Measurements from ENCODE around the gene TLCD3B. TPM values are rescaled to one million over a fixed set of nuclear protein-coding genes. Genes with fewer than 3 reads are reported as not detected.
"Not testable (repeated sequence)": the region's sequence is repeated elsewhere in the genome, so short reads cannot be mapped to it uniquely, and the experiment has no call there.

The TLCD3B gene
- total RNA-seq, 1 donor from 2014 or later, result 2.7 TPM

DNA sequence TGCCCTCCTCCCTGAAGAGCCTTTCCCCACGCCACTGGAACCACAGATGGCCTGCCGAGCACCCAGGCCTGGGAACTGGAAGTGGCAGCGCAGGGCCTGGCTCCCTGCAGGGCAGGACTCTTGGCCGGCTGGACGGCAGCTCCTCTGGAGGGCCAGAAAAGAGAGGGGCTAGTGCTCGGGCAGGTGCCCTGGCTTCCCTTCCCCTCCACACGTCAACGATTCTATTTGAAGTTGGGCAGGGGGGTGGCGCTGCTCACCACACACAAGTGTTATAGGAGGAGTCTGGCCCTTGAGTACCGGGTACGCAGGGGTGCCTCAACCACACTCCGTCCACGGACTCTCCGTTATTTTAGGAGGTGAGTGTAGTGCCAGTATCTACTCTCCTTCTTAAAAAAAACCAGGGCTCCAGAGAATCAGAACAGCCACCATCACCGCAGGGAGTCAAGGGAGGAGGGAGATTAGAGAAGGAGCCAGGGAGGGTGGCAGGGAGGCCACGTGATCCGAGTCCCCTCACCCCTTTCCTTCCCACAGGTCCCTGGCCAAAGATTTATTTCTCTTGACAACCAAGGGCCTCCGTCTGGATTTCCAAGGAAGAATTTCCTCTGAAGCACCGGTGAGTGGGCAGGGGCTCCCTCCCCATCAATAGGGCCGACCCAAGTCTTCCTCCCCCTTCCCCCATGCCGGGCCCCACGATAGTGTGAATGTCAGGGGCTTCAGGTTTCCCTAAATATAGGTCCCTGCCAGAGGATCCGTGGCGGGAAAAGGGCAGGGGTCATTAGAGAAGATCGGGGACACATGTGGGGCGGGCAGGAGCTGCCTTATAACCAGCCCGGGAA, 33.0 kb upstream of the TLCD3B start:
- intact Hi-C loops (cut with micrococcal nuclease), result loop anchor here (1.0 to 10.0 kb wide), 6 partner anchors 9 to 594 kb away; partner anchors contain the start of genes FBRS, MAPK3, TBC1D10B and ZNF771

GRCh38 chr16:30063278-30063892, 32.3 kb upstream of the TLCD3B start:
- intact Hi-C loops (cut with micrococcal nuclease), result loop anchor here (10.0 kb wide), 1 partner anchor 341 kb away; the partner anchor contains the start of gene ZNF771

DNA sequence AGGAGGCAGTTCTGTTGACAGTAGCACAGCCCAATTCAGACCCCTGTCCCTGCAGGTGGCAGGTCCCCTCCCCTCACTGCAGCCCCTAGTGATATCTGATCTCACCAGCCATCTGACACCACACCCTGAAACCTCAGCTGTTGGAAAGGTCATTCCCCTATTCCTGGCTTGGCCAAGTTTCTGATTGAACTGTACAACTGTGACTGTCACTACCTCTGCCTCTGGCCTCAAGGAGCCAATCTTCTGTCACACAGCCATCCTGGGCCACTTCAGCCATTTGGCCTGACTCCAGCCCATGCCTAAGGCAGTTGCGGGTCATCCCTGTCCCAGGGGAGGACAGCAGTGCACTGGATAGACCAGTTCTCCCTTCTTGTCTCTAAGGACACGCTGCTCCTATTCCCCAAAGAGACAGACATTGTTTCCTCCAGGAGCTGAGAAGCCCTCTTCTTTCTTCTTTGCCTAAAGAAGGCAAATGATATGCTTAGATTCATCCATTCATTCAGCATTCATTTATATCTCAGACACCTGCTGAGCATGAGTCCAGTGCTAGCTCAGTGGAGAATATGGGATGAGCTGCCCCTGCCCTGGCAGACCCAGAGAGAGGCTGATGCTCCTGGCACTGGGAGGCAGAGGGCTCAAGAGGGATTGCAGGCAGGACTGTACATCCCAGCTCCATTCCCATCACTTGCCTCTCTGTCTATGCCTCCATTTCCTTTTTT, 29.9 kb upstream of the TLCD3B start:
- intact Hi-C loops (cut with micrococcal nuclease), result loop anchor here (10.0 kb wide), 1 partner anchor 344 kb away; the partner anchor contains the start of gene ZNF771

GRCh38 chr16:30060346-30060745, 29.3 kb upstream of the TLCD3B start:
- intact Hi-C loops (cut with micrococcal nuclease), result loop anchor here (10.0 kb wide), 1 partner anchor 344 kb away; the partner anchor contains the start of gene ZNF771

- intact Hi-C loops (cut with micrococcal nuclease), result loop anchor here (1.0 to 2.0 kb wide), 2 partner anchors 9 to 14 kb away; no protein-coding TSS in a partner anchor
Measured at GRCh38 chr16:30054959-30055553, 24.0 kb upstream of the TLCD3B start.

DNA sequence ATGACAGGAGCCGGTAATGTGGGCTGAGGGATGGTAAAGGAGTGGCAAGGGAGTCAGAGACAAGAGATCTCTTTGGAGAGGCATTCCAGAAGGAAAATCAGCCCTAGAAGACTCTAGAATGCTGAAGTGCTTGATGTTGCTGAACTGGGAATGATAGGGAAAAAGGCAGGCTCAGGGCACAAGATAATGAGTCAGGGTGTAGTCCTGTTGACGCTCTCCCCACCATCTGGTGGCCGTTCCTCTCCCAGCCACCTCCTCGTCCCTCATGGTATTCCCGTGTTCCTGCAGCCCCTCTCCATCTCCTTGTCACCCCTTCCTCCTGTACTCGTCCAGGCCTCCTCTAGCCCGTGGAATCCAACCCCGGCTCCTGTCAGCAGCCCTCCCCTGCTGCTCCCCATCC, 23.4 kb upstream of the TLCD3B start:
- intact Hi-C loops (cut with micrococcal nuclease), result loop anchor here (2.0 kb wide), 1 partner anchor 14 kb away; no protein-coding TSS in a partner anchor

- intact Hi-C loops (cut with micrococcal nuclease), result loop anchor here (2.0 kb wide), 1 partner anchor 15 kb away; no protein-coding TSS in a partner anchor
Measured at GRCh38 chr16:30053376-30054015, 22.4 kb upstream of the TLCD3B start.

DNA sequence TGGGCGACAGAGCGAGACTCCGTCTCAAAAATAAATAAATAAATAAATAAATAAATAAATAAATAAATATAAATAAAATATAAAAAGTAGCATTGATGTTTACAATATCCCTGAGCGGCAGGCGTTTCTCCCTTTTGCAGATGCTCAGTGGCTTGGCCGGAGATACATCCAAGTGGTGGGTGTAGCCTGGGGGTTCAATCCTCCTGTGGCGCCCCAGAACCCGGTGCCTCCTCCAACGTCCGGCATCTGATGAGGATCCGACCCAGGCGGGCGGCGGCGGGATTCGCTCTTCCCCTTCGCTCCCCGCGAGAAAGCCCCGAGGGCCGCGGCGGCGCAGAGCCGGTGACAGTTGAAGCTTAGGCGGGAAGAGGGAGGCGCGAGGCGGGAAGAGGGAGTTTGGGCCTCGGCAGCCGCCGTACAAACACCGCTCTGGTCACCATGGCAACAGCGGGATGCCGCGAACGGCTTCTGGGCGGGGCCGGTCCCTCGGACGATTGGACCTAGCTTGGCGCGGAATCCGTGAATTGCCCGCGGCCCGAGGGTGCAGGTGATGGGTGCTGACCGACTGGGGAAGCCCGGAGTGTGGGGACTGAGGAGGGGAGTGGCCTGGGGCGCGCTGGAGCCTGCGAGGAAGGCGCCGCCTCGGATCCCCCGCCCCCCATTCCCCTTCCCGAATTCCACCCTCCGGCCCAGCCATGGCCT, 21.8 kb upstream of the TLCD3B start:
- intact Hi-C loops (cut with micrococcal nuclease), result no loop called here

GRCh38 chr16:30051518-30051917, 20.4 kb upstream of the TLCD3B start:
- intact Hi-C loops (cut with micrococcal nuclease), result no loop called here

GRCh38 chr16:30049871-30050270, 18.8 kb upstream of the TLCD3B start:
- intact Hi-C loops (cut with micrococcal nuclease), result no loop called here

DNA sequence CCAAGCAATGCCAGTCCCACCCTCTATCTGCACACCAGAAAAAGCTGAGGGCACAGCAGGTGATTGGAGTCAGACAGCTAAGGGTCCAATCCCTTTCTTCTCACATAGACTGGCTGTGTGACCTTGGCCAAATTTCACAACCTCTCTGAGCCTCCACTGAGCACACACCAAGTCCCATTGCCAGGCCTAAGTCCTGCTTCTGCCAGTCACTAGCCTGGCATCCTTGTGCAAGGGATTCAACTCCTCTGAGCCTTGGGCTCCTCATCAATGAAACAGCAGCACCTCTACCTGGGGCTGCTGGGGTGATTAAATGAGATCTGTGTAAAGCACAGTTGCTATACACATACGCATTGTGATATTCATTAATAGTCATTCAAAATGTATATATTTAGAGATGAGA, 15.5 kb upstream of the TLCD3B start:
- intact Hi-C loops (cut with micrococcal nuclease), result no loop called here

DNA sequence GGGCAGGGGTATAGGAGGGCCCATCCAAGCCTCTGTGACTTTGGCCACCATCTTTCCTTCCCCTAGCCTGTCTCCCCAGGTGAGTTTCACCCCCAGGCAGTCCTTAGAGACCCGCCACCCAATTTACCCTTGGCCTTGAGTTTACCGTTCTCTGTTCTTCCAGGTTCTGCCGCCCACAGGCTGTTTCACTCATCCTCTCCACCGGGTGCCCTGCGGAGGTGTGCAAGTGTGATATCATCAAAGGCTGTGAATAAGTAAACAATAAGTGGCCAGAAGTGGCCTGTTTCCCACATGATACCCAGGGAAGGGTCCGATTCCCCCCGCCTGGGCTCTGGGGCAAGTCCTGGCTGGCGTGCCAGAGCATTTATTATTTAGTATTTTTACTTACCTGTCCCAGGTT, 15.1 kb upstream of the TLCD3B start:
- intact Hi-C loops (cut with micrococcal nuclease), result no loop called here

- intact Hi-C loops (cut with micrococcal nuclease), result no loop called here
Measured at GRCh38 chr16:30041841-30042240, 10.8 kb upstream of the TLCD3B start.

- intact Hi-C loops (cut with micrococcal nuclease), result not testable (repeated sequence)
Measured at GRCh38 chr16:30040690-30041089, 9.6 kb upstream of the TLCD3B start.

DNA sequence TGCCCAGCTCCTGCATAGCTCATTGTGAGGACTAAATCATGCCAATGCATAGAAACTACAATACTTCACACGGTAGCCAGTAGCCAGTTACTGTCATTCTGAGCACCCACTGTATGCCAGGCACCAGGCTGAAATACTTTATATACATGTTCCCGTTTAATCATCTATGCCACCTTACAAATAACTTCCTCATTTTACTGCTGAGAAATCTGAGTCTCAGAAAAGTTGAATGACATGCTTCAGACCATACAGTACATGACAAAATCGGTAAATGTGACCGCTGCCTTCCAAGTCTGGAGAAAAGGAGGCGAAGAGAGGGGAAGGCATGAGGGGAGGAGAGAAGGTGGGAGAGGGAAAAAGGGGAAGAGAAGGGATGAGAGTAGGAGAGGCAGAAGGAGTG, 9.2 kb upstream of the TLCD3B start:
- intact Hi-C loops (cut with micrococcal nuclease), result no loop called here

GRCh38 chr16:30033270-30033669, 2.2 kb upstream of the TLCD3B start:
- intact Hi-C loops (cut with micrococcal nuclease), result no loop called here

DNA sequence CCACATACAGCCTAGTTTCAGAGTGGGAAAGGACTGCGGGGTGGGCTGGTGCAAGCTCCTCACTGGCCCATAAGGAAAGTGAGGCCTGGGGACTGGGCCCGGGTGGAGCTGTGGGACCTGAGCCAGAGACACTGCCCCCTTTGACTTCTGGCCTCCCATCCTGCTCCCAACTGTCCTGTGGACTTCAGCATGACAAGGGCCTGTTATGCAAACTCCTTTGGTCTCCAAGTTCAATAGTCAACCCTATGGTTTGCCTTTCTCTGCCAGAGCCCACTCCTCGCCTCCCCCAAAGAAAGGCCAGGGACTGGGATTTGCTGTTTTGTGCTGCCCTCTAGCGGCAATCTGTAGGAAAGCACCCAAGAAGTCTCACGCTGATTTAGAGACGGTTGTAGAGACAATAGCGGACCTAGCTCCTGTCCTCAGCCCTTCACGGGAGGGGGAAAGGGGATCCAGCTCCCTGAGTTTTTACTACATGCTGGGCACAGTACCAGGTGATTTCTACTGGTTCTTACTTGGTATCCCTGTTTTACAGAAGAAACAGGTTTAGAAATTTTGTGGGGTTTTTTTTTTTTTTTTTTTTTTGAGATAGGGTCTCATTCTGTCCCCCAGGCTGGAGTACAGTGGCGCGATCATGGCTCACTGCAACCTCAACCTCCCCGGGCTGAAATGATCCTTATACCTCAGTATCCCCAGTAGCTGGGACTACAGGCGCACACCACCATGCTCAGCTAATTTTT, 1.2 kb upstream of the TLCD3B start:
- intact Hi-C loops (cut with micrococcal nuclease), result no loop called here

GRCh38 chr16:30031477-30031918, 427 bp upstream of the TLCD3B start:
- intact Hi-C loops (cut with micrococcal nuclease), result no loop called here

DNA sequence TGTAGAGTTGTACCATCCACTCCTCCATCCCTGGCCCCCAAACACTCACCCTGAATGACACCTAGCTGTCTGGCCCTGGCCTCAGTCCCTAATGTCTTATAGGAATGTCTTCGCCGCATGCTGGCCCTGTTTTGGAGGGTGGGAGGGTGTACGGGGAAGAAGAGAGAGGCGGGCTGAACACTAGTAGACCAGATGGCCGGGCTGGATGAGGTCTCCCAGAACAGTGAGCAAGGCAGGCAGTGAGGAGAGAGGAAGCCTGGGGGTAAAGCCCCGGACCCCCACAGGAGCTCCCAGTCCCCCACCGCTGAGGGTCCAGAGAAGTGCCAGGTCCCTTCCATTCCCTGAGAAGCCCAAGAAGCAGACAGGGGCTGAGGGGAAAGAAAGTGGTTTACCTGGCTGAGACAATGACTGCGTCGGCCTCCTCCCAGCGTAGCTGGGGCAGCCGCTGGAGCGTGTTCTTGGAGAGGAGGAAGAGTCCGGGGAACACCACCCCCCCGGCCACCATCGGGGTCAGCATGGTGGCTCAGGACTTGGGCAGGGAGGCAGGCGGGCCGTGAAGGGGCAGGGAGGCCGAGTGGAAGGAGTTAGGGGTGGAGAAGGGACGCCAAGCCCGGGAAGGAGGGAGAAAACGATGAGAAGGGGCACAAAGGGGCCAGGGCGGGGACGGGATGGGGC, 923 bp downstream of the TLCD3B start:
- intact Hi-C loops (cut with micrococcal nuclease), result no loop called here
